Panc1 (cell line): ENCODE results near the gene LRFN2.

Experiments used
- REST ChIP-seq, 2 experiments: IDR thresholded peaks; 2 replicates each; pipeline ENCODE4 v1.6.1; 2011 to 2012; ENCODE audit warnings: low read depth in 2 of 2, control low read depth in 1 of 2, low read length in 1 of 2, mild to moderate bottlenecking in 1 of 2, moderate library complexity in 1 of 2; ENCODE audit not compliant: insufficient read depth in 1 of 2
- TF ChIP-seq, protein P1 (sequence below): fragments of 450-650 bp; IDR thresholded peaks from 2 replicates; pipeline ENCODE4 v1.5.1; 2017; ENCODE audit warnings: mild to moderate bottlenecking

GRCh38 chr6:40472353-40472752 is 114.8 kb downstream of the LRFN2 start:
- TF ChIP-seq, protein P1, sequence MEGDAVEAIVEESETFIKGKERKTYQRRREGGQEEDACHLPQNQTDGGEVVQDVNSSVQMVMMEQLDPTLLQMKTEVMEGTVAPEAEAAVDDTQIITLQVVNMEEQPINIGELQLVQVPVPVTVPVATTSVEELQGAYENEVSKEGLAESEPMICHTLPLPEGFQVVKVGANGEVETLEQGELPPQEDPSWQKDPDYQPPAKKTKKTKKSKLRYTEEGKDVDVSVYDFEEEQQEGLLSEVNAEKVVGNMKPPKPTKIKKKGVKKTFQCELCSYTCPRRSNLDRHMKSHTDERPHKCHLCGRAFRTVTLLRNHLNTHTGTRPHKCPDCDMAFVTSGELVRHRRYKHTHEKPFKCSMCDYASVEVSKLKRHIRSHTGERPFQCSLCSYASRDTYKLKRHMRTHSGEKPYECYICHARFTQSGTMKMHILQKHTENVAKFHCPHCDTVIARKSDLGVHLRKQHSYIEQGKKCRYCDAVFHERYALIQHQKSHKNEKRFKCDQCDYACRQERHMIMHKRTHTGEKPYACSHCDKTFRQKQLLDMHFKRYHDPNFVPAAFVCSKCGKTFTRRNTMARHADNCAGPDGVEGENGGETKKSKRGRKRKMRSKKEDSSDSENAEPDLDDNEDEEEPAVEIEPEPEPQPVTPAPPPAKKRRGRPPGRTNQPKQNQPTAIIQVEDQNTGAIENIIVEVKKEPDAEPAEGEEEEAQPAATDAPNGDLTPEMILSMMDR = no peak
- no peak for TF ChIP-seq REST (IDR thresholded peaks at IDR 0.05; ENCODE audit: insufficient read depth in 1 of 2, low read depth in 2 of 2, low read length in 1 of 2)
